Measurements from ENCODE around the gene JAK1.

GRCh38 chr1:64844175-64844574 lies 122.2 kb downstream of the JAK1 start:
- TF ChIP-seq CTCF (IDR thresholded peaks at IDR 0.05), result no peak
- no peak for TF ChIP-seq POLR2A (IDR thresholded peaks at IDR 0.05)
